HG02588 (cell line): ENCODE results near the gene HLA-DOB.
A peak's percentile ranks its signal among the peaks of the same experiment; 100 is the strongest.

ENCODE experiments used
- ATAC-seq: cut with Tn5 transposase; IDR thresholded peaks from one replicate; pipeline ENCODE4 v1.9.1; 2021; ENCODE audit warnings: mild to moderate bottlenecking, moderate library complexity; ENCODE audit not compliant: unreplicated experiment

The HLA-DOB gene

DNA sequence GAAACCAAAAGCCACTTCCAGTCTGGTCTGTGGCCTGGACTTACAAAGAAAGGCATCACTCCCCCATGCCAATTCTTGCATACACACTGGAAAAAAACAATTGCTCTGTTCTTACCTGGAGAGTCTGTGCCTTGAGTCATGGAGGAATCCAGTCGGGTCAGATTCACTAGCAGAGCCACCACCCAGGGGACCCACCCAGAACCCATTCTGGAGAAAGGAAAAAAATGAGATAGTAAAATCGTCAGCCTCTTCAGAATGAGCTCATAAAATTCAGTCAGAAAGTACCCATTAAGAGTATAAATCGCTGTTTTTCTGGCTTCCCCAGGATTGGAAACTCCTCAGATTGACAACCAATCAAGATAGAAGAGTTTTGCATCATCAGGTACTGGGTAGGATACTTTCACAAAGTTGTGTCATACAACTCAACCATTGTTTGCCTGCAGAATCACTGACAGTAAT, at the start of gene HLA-DOB:
HLA-DOB (minus strand) TSS at position 257 of the 459 bp plus-strand sequence; CDS start at position 206, 51 bp downstream.
- ATAC-seq: peak; percentile 57

GRCh38 chr6:32865724-32866443, 49.1 kb upstream of the HLA-DOB start:
- no peak for ATAC-seq

- ATAC-seq: no peak
Measured at GRCh38 chr6:32862725-32863124, 45.9 kb upstream of the HLA-DOB start.

DNA sequence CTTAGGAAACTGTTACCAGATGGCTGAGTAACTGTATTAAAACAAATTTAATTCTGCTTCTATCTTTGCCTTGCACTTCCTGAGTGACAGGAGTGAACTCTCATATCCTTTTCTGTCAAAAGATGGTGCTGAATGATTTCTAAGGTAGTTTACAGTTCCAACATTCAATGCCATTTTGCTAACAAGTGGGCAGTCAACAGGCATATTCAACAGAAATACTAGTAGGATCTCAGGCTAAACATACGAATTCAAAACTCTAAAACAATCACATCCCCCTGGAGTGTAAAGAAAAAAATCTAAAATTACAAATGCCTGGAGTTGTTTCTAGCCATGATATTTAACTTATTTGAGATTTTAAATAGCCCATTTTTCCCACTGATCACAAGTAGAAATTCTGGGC, 43.9 kb upstream of the HLA-DOB start:
- ATAC-seq: no peak

GRCh38 chr6:32858194-32858593, 41.4 kb upstream of the HLA-DOB start:
- ATAC-seq: no peak

GRCh38 chr6:32857156-32857891, 40.5 kb upstream of the HLA-DOB start:
- ATAC-seq: no peak

GRCh38 chr6:32855467-32856174, 38.8 kb upstream of the HLA-DOB start:
- no peak for ATAC-seq

DNA sequence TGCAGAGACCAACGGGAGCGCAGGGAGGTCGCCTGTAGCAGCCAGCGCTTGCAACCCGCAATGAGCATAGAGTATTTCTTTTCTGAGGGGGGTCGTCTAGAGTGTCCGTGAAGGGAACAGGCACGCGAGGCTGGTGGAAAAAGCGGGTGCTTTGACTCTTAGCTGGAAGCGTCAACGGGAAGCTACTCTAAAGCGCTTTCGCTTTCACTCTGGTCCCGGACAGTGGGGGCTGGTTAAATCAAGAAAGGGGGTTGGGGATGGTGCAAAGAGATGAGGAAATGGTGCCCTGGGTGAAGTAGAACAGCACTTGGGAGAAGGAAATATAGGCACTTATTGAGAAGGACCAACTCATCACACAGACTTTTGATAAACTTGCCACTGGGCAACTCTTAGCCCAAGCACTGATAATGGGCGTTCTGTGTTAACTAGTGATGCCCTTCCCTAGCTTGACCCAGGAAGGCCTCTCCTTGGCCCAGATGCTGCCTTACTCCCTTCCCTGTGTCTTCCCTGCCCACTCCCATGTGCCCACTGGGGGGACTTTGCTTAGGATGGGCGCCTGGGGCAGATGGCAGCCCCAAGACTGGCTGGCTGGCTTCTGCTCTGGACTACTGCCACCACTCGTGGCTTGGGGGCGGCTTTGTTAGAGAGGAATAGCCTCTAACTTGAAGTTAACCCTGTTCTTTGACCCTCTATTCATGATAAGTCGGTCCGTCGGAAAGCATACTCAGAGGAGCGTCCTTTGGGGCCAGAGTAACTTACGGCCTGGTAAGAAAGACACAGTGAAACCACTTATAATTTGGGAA, 37.8 kb upstream of the HLA-DOB start:
- peak; percentile 15 for ATAC-seq

GRCh38 chr6:32853541-32854375, 37.0 kb upstream of the HLA-DOB start, which contains the start of the genes PSMB9 and TAP1:
TSS of gene PSMB9 (plus strand) at chr6:32854192. CDS start at chr6:32854230, 38 bp downstream.
TSS of gene TAP1 (minus strand) at chr6:32853704. CDS start at chr6:32853636, 68 bp downstream.
- peak; percentile 76 for ATAC-seq

DNA sequence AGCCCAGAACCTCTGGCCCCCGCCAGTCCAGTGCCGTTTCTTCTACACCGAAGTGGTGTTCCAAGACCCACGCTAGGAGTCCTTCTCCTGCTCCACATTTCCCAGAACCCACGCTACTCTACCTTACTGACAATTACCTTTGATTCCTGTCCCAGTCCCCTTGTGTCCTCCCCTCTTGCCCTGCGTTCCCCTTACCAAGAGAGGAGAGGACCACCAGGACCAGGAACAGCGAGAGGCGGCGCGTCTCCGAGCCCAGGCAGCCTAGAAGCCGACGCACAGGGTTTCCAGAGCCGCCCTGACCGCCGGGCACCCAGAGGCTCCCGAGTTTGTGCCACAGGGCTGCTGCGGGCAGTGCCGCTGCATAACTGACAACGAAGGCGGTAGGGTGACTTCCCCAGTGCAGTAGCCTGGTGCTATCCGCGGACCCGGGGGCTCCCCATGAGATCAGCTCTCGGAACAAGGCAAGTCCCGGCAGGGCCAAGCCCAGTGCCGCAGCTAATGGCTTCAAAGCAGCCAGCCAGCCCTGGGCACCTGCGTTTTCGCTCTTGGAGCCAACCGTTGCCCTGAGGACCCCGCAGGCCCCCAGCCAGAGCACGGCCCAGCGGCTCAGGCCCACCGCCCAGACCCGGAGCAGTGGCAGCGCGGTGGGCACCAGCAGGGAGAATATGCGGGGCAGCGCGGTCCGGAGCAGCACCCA, 36.2 kb upstream of the HLA-DOB start:
- peak; percentile 23 for ATAC-seq

- ATAC-seq: no peak
Measured at GRCh38 chr6:32852018-32852843, 35.4 kb upstream of the HLA-DOB start.

- no peak for ATAC-seq
Measured at GRCh38 chr6:32851025-32851424, 34.2 kb upstream of the HLA-DOB start.

GRCh38 chr6:32849126-32849525, 32.3 kb upstream of the HLA-DOB start:
- no peak for ATAC-seq

- ATAC-seq: no peak
Measured at GRCh38 chr6:32847795-32848194, 31.0 kb upstream of the HLA-DOB start.

DNA sequence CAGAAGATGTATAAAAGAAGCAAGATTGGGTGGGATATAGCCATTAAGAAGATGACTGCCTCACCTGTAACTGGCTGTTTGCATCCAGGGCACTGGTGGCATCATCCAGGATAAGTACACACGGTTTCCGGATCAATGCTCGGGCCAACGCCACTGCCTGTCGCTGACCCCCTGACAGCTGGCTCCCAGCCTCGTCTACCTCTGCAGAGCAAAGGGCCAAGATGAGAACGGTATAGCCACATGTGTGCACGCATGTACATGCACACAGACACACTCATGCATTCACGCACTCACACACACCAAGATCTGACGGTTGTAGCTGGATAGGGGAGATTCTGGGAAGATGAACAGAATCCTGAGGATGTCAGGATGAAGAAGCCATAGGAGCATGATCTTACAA, 30.2 kb upstream of the HLA-DOB start:
- ATAC-seq: no peak

GRCh38 chr6:32845384-32845884, 28.6 kb upstream of the HLA-DOB start:
- no peak for ATAC-seq

- no peak for ATAC-seq
Measured at GRCh38 chr6:32844839-32845383, 28.1 kb upstream of the HLA-DOB start.
